NCI-H774 (cell line): ENCODE measurements around the gene MAP2K3.

Source experiments
- DNase-seq: peaks from one replicate; lab custom pipeline; 2025; lab: John Stamatoyannopoulos, UW

The MAP2K3 gene

GRCh38 chr17:21351366-21352065 lies 67.0 kb downstream of the MAP2K3 start:
- DNase-seq: no peak

- no peak for DNase-seq
Measured at GRCh38 chr17:21352221-21352980, 67.9 kb downstream of the MAP2K3 start.

- no peak for DNase-seq
Measured at GRCh38 chr17:21352981-21353265, 68.4 kb downstream of the MAP2K3 start.

- DNase-seq: no peak
Measured at GRCh38 chr17:21353326-21354010, 69.0 kb downstream of the MAP2K3 start.

- DNase-seq: no peak
Measured at GRCh38 chr17:21354796-21355385, 70.4 kb downstream of the MAP2K3 start.

GRCh38 chr17:21355586-21355985 lies 71.1 kb downstream of the MAP2K3 start:
- DNase-seq: no peak

GRCh38 chr17:21356537-21357127 lies 72.1 kb downstream of the MAP2K3 start:
- no peak for DNase-seq

GRCh38 chr17:21357281-21357680 lies 72.8 kb downstream of the MAP2K3 start:
- DNase-seq: no peak

GRCh38 chr17:21357696-21358656 lies 73.5 kb downstream of the MAP2K3 start:
- DNase-seq: no peak

GRCh38 chr17:21358682-21359482 lies 74.4 kb downstream of the MAP2K3 start:
- DNase-seq: no peak

- DNase-seq: no peak
Measured at GRCh38 chr17:21359483-21359840, 75.0 kb downstream of the MAP2K3 start.

- no peak for DNase-seq
Measured at GRCh38 chr17:21360048-21360447, 75.5 kb downstream of the MAP2K3 start.

GRCh38 chr17:21361020-21361809 lies 76.7 kb downstream of the MAP2K3 start:
- DNase-seq: no peak

GRCh38 chr17:21362331-21362931 lies 77.9 kb downstream of the MAP2K3 start:
- DNase-seq: no peak

GRCh38 chr17:21363776-21364642 lies 79.5 kb downstream of the MAP2K3 start:
- DNase-seq: no peak
